K562 treated with DMSO at 1 percent for 4 hours (cell line): Measurements from ENCODE around the gene KRTAP4-9. TPM values are rescaled to one million over a fixed set of nuclear protein-coding genes. Genes with fewer than 3 reads are reported as not detected.

Experiments used
- total RNA-seq: library from RNA; unstranded; fragments of 300-600 nt; gene quantifications from 2 replicates; pipeline ENCODE4 v1.2.3, GENCODE V29; 2022; ENCODE audit not compliant: insufficient read depth

KRTAP4-9 gene
- not detected in 2 replicates for total RNA-seq

GRCh38 chr17:41105347-41105746, at the start of gene KRTAP4-9:
Gene KRTAP4-9 (plus strand): TSS chr17:41105389. CDS start chr17:41105389, 0 bp downstream.

GRCh38 chr17:41060052-41060604, 45.1 kb upstream of the KRTAP4-9 start, which contains the start of gene KRTAP2-3:
Gene KRTAP2-3 (minus strand): TSS chr17:41060114. CDS start chr17:41060050, 64 bp downstream.

GRCh38 chr17:41065829-41066624, 39.2 kb upstream of the KRTAP4-9 start, which contains the start of gene KRTAP2-4:
Gene KRTAP2-4 (minus strand): TSS chr17:41065879. CDS start chr17:41065845, 34 bp downstream.

GRCh38 chr17:41084100-41084856, 20.9 kb upstream of the KRTAP4-9 start, which contains the start of gene KRTAP4-7:
Gene KRTAP4-7 (plus strand): TSS chr17:41084150. CDS start chr17:41084207, 57 bp downstream.

GRCh38 chr17:41098042-41098441, 7.1 kb upstream of the KRTAP4-9 start, which contains the start of gene KRTAP4-8:
Gene KRTAP4-8 (minus strand): TSS chr17:41098142. CDS start chr17:41098084, 58 bp downstream.

GRCh38 chr17:41101586-41102259, 3.5 kb upstream of the KRTAP4-9 start, which contains the start of gene KRTAP4-16:
Gene KRTAP4-16 (minus strand): TSS chr17:41102209. CDS start chr17:41102209, 0 bp downstream.

GRCh38 chr17:41117846-41118386, 12.7 kb downstream of the KRTAP4-9 start, which contains the start of gene KRTAP4-11:
Gene KRTAP4-11 (minus strand): TSS chr17:41118373. CDS start chr17:41118315, 58 bp downstream.

GRCh38 chr17:41123991-41124371, 18.8 kb downstream of the KRTAP4-9 start, which contains the start of gene KRTAP4-12:
Gene KRTAP4-12 (minus strand): TSS chr17:41124182. CDS start chr17:41124122, 60 bp downstream.

GRCh38 chr17:41140360-41141131, 35.4 kb downstream of the KRTAP4-9 start, which contains the start of gene KRTAP4-6:
Gene KRTAP4-6 (minus strand): TSS chr17:41140544. CDS start chr17:41140487, 57 bp downstream.

GRCh38 chr17:41149652-41149985, 44.4 kb downstream of the KRTAP4-9 start, which contains the start of gene KRTAP4-5:
Gene KRTAP4-5 (minus strand): TSS chr17:41149825. CDS start chr17:41149767, 58 bp downstream.

Other genes with a start within 250 kb of the KRTAP4-9 start
- 5.7 and 8.8 TPM in 2 replicates for gene KRT12, start 238.2 kb upstream of the KRTAP4-9 start, total RNA-seq
- not detected in 2 replicates for gene KRT20, start 220.1 kb upstream of the KRTAP4-9 start, total RNA-seq
- gene KRT23, start 167.7 kb upstream of the KRTAP4-9 start, total RNA-seq: not detected in 2 replicates
- gene KRT39, start 138.4 kb upstream of the KRTAP4-9 start, total RNA-seq: not detected in 2 replicates
- not detected in 2 replicates for gene KRT40, start 121.1 kb upstream of the KRTAP4-9 start, total RNA-seq
- not detected in 2 replicates for gene KRTAP3-3, start 111.2 kb upstream of the KRTAP4-9 start, total RNA-seq
- not detected in 2 replicates for gene KRTAP3-2, start 105.5 kb upstream of the KRTAP4-9 start, total RNA-seq
- not detected in 2 replicates for gene KRTAP3-1, start 96.3 kb upstream of the KRTAP4-9 start, total RNA-seq
- not detected in 2 replicates for gene KRTAP1-5, start 78.2 kb upstream of the KRTAP4-9 start, total RNA-seq
- gene KRTAP1-4, start 75.2 kb upstream of the KRTAP4-9 start, total RNA-seq: not detected in 2 replicates
- gene KRTAP1-3, start 70.5 kb upstream of the KRTAP4-9 start, total RNA-seq: not detected in 2 replicates
- gene KRTAP1-1, start 63.9 kb upstream of the KRTAP4-9 start, total RNA-seq: not detected in 2 replicates
- gene KRTAP2-1, start 58.1 kb upstream of the KRTAP4-9 start, total RNA-seq: not detected in 2 replicates
- gene KRTAP2-2, start 50.2 kb upstream of the KRTAP4-9 start, total RNA-seq: not detected in 2 replicates
- not detected in 2 replicates for gene KRTAP2-3, start 45.3 kb upstream of the KRTAP4-9 start, total RNA-seq
- gene KRTAP2-4, start 39.5 kb upstream of the KRTAP4-9 start, total RNA-seq: not detected in 2 replicates
- gene KRTAP4-7, start 21.2 kb upstream of the KRTAP4-9 start, total RNA-seq: not detected in 2 replicates
- gene KRTAP4-8, start 7.2 kb upstream of the KRTAP4-9 start, total RNA-seq: not detected in 2 replicates
- gene KRTAP4-16, start 3.2 kb upstream of the KRTAP4-9 start, total RNA-seq: not detected in 2 replicates
- gene KRTAP4-11, start 13.0 kb downstream of the KRTAP4-9 start, total RNA-seq: not detected in 2 replicates
- gene KRTAP4-12, start 18.8 kb downstream of the KRTAP4-9 start, total RNA-seq: not detected in 2 replicates
- not detected in 2 replicates for gene KRTAP4-6, start 35.2 kb downstream of the KRTAP4-9 start, total RNA-seq
- not detected in 2 replicates for gene KRTAP4-5, start 44.4 kb downstream of the KRTAP4-9 start, total RNA-seq
- gene KRTAP4-4, start 55.4 kb downstream of the KRTAP4-9 start, total RNA-seq: not detected in 2 replicates
- not detected in 2 replicates for gene KRTAP4-3, start 62.8 kb downstream of the KRTAP4-9 start, total RNA-seq
- gene KRTAP4-2, start 72.8 kb downstream of the KRTAP4-9 start, total RNA-seq: not detected in 2 replicates
- not detected in 2 replicates for gene KRTAP4-1, start 79.5 kb downstream of the KRTAP4-9 start, total RNA-seq
- not detected in 2 replicates for gene KRTAP9-1, start 84.5 kb downstream of the KRTAP4-9 start, total RNA-seq
- not detected in 2 replicates for gene KRTAP9-2, start 121.3 kb downstream of the KRTAP4-9 start, total RNA-seq
- not detected in 2 replicates for gene KRTAP9-3, start 127.1 kb downstream of the KRTAP4-9 start, total RNA-seq
- gene KRTAP9-8, start 132.6 kb downstream of the KRTAP4-9 start, total RNA-seq: not detected in 2 replicates
- gene KRTAP9-4, start 144.3 kb downstream of the KRTAP4-9 start, total RNA-seq: not detected in 2 replicates
- gene KRTAP9-9, start 150.0 kb downstream of the KRTAP4-9 start, total RNA-seq: not detected in 2 replicates
- not detected in 2 replicates for gene KRTAP9-6, start 160.0 kb downstream of the KRTAP4-9 start, total RNA-seq
- not detected in 2 replicates for gene KRTAP9-7, start 170.3 kb downstream of the KRTAP4-9 start, total RNA-seq
- gene KRTAP29-1, start 197.5 kb downstream of the KRTAP4-9 start, total RNA-seq: not detected in 2 replicates
- gene KRTAP16-1, start 203.9 kb downstream of the KRTAP4-9 start, total RNA-seq: not detected in 2 replicates
- gene KRTAP17-1, start 210.3 kb downstream of the KRTAP4-9 start, total RNA-seq: not detected in 2 replicates
- not detected in 2 replicates for gene KRT33A, start 245.4 kb downstream of the KRTAP4-9 start, total RNA-seq